ENCODE measurements around the gene NADSYN1. TPM values are rescaled to one million over a fixed set of nuclear protein-coding genes. Genes with fewer than 3 reads are reported as not detected.

NADSYN1 gene
- total RNA-seq, 1 donor from 2014 or later: 22.0 TPM

DNA sequence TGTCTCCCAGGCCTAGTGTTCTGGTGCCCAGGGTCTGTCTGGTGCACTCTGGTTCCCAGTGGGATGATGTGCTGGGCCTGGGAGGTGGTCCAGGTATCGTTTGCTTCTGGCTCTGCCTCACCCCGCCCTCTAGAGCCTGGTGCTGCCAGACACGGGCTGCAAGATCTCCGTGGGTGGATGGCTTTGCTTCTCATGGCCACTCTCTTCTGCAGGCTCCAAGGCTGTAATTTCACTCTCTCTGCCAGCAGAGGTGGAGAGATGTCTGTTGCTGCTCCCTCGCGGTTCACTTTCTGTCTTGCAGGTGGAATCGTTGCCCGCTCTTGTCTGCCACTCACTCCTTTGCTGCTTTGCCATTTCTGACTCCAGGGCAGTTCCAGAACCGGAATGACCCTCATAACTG is 13.4 kb downstream of the NADSYN1 start:
- intact Hi-C loops (cut with DNase I): no loop called here
- peak; percentile 35 for DNase-seq (ENCODE audit: low spot score)

GRCh38 chr11:71467164-71467563 is 14.2 kb downstream of the NADSYN1 start:
- DNase-seq (ENCODE audit: low spot score): no peak
- intact Hi-C loops (cut with DNase I): no loop called here

DNA sequence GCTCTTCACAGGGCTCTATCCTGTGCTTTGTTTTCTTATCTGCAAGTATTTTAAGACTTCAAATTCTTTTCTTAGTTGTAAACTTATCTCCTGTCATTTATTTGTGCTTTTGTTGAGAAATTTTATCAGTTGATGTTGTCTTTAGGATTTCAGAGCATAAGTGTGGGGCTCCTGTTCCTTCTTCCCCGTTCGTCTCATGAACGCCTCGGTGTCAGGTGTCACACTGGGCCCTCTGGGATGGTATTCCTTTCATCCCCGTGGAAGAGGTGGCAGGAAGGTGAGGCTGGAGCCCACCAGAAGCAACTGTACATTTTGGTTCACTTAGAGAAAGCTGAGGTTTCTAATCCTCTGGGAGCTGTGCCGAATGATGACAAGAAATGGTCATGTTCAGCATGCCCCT is 17.9 kb downstream of the NADSYN1 start:
- peak; percentile 38 for DNase-seq (ENCODE audit: low spot score)
- intact Hi-C loops (cut with DNase I): no loop called here

DNA sequence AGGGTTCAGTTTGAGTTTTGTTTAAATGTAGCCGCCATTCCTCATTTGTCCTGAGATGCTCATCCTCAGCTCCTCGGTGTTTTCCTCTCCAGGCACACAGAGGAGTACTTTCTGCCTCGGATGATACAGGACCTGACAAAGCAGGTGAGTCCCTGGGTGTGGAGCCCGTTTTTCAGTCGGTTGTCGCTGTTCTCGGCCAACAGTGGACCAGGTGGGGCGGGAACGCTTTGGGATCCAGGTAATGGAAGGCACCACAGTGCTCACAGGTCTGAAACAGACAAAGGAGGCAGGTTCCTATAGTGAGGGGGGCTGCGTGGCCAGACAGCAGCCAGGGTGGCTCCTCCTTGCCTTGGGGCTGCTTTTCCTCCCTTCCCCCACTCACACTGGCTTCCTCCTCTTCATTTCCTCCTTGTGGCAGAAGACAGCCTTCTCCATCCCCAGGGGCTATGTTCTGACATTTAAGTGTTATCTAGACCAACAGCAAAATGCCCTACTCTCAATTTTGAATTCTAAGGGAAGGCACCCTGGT is 19.4 kb downstream of the NADSYN1 start:
- peak; percentile 39 for DNase-seq (ENCODE audit: low spot score)
- intact Hi-C loops (cut with DNase I): no loop called here

DNA sequence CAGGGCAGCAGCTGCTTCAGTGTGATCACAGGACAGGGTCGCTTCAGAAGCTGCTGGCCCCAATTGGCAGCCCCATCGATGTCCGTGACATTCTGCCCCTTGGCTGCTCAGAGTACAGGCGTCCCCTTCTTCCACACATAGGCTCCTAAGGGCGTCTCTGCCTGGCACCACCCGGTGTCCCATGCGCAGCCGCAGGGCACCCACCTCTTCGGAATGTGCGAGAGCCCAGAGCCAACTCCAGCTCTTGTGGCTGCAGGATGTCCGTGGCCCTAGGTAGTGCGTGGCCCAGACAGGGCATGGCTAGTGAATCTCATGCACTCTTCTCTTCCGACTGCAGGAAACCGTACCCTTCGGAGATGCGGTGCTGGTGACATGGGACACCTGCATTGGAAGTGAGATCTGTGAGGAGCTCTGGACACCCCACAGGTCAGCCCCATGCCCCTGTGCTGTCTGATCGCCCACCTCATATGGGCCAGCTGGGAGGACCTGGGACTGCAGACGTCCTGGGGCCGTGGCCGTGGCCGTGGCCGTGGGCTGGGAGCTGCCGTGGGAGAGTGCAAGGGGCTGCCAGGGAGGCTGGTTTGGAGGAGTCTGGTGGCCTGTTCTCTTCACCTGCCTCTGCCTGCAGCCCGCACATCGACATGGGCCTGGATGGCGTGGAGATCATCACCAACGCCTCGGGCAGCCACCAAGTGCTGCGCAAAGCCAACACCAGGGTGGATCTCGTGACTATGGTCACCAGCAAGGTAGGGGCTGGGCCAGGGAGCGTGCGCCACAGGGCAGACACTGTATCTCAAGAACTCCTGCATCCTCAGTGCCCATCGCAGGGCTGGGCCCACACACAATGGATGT is 20.2 kb downstream of the NADSYN1 start:
- intact Hi-C loops (cut with DNase I): no loop called here
- peak; percentile 53 for DNase-seq (ENCODE audit: low spot score)

DNA sequence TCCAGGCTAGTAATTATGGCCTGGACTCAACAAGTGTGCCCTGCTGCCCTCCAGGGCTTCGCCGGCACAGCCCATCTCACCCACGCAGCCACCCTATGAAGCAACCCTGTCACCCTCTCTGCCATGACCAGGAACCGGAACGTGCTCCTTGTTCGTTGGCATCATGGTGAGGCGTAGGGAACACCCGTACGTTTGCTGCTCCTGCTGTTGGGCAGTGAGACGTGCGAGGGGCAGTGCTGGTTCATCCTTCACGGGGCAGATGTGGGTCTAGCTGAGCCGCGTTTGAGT is 20.7 kb downstream of the NADSYN1 start:
- peak; percentile 47 for DNase-seq (ENCODE audit: low spot score)
- intact Hi-C loops (cut with DNase I): no loop called here

DNA sequence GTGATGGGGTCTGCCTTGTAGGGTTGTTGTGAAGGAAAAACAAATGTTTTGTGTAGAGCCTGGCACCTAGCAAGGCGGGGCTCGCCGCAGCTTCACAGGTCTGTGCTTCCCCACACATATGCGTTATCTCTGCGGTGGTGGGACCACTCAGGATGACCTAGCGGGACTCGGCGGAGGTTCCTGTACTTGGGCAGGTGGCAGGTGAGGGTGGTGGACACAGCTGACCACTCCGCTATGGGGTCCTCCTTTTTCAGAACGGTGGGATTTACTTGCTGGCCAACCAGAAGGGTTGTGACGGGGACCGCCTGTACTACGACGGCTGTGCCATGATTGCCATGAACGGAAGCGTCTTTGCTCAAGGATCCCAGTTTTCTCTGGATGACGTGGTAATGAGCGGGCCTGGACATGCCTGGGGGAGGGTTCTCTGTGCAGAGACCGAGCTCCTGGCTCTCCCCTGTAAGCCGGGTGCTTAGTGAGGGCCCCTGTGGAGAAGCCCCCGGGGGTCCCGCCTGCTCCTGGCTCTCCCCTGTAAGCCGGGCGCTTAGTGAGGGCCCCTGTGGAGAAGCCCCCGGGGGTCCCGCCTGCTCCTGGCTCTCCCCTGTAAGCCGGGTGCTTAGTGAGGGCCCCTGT is 21.3 kb downstream of the NADSYN1 start:
- DNase-seq (ENCODE audit: low spot score): peak; percentile 44
- intact Hi-C loops (cut with DNase I): no loop called here

DNA sequence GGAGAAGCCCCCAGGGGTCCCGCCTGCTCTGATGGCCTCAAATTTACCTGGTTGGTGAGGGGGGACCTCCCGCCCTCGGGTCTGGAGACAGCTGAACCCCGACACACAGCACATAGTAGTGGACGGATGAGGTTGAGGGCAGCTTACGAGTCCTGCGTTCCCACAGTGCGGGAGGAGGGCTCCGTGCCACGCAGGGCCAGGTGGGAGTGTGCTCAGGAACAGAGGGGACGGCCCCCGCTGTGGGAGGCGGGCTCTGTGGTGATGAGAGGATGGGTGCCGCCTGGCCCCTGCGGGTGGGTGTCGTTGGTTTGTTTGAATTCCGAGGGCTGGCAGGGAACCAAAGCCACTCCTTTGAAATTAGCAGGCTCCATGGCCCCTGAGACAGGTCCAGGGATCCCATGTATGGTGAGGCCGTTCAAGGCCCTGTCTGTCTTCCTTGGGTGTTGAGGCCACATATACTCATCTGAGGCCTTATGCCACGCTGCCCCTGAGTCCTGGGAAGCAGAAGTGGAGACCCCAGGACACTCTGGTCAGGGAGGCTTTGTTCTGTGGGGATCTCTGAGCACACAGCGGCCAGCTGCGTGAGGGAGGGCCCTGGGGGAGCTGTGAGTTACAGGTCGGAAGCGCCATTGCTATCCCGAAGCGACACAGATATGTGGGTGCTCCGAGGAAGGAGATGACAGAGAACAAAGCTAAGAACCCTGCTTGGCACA is 21.9 kb downstream of the NADSYN1 start:
- DNase-seq (ENCODE audit: low spot score): peak; percentile 64

DNA sequence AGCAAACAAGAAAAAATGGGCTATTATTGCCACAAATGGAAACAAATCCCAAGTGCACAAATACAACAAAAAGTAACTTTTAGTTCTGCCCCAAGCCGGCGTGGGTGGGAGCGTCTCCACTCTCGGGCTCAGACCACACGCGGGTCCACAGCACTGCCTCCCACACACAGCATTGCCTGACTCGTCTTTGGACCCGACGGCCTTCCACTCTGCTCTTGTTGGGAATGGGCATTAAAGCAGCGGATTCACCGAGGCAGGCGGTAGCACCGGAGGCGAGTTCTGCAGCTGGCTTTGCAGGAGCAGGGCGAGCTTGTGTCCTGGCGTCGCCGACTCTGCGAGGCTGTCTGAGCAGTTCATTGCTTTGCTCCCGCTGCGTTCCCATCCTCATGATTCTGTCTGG is 23.0 kb downstream of the NADSYN1 start:
- no peak for DNase-seq (ENCODE audit: low spot score)

More for the DNA sequence above, 21.9 kb downstream of the NADSYN1 start:
- intact Hi-C loops (cut with DNase I): no loop called here

DNA sequence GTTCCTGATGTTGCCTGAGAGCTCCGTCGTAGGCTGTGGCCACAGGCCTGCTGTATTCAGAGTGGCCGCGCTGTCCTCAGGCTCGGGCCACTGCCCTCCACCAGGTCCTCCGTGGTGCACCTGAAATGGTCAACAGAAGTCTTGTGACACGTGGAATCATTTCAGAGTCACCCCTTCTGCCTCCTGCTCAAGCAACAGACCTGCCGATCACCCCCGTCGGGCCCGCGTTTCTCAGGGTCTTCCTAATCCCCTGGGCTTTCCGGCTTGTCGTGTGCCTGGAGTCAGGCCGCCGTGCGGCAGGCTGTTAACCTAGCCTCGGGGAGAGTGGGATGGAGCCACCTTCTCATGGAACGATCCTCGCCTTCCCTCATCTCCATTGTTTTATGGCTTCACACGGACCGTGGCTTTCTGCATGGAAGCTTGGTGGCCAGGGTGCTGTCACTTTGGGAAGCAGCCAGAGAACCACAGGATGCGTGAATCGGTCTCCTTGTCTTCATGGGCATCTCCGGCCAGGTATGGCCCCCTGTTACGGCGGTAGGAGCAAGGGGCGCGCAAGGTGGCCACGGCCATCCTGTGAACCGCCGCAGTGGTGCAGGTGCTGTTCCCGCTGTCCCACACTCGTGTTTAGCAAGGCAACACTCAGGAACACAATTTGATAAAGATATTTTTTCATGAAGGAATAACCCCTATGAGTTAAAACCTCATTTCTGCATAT is 24.1 kb downstream of the NADSYN1 start:
- intact Hi-C loops (cut with DNase I): no loop called here
- no peak for DNase-seq (ENCODE audit: low spot score)

More for the DNA sequence above, 23.0 kb downstream of the NADSYN1 start:
- intact Hi-C loops (cut with DNase I): no loop called here

- DNase-seq (ENCODE audit: low spot score): no peak
- intact Hi-C loops (cut with DNase I): no loop called here
Observed at GRCh38 chr11:71477641-71478527, 24.9 kb downstream of the NADSYN1 start.

DNA sequence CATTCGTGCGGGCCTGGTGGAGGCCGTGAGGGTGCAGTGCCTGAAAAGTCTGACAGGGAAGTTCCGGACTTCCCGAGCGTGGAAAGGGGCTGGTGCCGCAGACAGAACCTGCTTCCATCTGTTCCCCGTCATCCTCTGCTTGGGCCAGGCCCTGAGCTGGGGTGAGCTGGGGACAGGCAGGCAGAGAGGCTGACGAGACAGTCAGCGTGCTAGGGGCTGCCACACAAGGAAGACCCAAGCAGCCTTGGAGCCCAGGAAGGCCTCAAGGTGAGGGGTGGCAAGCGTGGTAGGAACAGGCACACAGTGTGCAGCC is 25.5 kb downstream of the NADSYN1 start:
- no peak for DNase-seq (ENCODE audit: low spot score)
- intact Hi-C loops (cut with DNase I): no loop called here

DNA sequence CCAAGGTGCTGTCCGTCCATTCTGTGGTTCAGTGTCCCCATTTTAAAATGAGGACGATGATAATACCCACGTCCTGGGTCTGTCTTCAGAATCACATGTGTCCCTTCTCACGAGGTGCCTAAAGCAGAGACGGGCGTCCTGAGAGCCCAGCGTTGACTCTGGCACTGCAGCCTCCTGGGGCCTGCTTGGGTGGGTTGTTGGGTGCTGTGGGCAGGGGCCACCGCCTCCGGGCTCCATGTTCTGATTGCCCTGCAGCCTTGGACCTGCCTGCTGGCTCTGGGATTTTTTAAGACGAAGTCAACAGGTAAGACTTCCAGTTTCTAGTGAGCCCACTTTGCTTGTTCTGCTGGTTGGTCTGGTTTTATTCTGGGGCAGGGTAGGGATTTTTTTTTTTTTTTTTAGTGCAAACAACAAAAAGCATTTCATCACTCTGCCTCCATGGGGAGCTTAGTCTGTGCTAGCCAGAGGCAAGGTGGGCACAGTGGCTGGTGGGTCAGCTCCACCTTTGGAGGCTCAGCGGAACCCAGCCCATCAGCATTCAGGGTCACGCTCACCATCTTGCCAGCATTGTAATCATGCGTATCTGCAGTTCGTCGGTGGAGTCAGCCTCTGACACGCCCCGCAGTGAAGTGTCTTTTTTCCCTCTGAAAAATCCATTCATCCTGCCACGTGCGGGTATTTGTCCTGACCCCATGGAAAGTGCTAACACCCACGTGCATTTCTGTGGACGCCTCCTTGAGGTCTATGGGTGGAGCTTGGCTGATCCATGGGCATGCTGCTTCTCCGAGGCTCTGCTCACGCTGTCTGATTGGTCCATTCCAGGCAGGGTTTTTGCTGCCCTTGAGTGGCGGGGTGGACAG is 28.3 kb downstream of the NADSYN1 start:
- DNase-seq (ENCODE audit: low spot score): peak; percentile 41
- intact Hi-C loops (cut with DNase I): no loop called here

GRCh38 chr11:71482216-71482615 is 29.2 kb downstream of the NADSYN1 start:
- peak; percentile 58 for DNase-seq (ENCODE audit: low spot score)
- intact Hi-C loops (cut with DNase I): no loop called here

- DNase-seq (ENCODE audit: low spot score): peak; percentile 61
- intact Hi-C loops (cut with DNase I): no loop called here
Observed at GRCh38 chr11:71482746-71483364, 29.9 kb downstream of the NADSYN1 start.

- peak; percentile 4 for DNase-seq (ENCODE audit: low spot score)
Observed at GRCh38 chr11:71483692-71484091, 30.7 kb downstream of the NADSYN1 start.

GRCh38 chr11:71484248-71485062 is 31.5 kb downstream of the NADSYN1 start:
- peak; percentile 63 for DNase-seq (ENCODE audit: low spot score)
- intact Hi-C loops (cut with DNase I): no loop called here

More at GRCh38 chr11:71483692-71484091, 30.7 kb downstream of the NADSYN1 start:
- intact Hi-C loops (cut with DNase I): no loop called here
